Measurements from ENCODE around the gene CELSR1. TPM values are rescaled to one million over a fixed set of nuclear protein-coding genes. Genes with fewer than 3 reads are reported as not detected.
A peak's percentile ranks its signal among the peaks of the same experiment; 100 is the strongest.

Gene CELSR1
- polyA plus RNA-seq, 4 donors: 21.5 to 28.6 (median 26.5) TPM

DNA sequence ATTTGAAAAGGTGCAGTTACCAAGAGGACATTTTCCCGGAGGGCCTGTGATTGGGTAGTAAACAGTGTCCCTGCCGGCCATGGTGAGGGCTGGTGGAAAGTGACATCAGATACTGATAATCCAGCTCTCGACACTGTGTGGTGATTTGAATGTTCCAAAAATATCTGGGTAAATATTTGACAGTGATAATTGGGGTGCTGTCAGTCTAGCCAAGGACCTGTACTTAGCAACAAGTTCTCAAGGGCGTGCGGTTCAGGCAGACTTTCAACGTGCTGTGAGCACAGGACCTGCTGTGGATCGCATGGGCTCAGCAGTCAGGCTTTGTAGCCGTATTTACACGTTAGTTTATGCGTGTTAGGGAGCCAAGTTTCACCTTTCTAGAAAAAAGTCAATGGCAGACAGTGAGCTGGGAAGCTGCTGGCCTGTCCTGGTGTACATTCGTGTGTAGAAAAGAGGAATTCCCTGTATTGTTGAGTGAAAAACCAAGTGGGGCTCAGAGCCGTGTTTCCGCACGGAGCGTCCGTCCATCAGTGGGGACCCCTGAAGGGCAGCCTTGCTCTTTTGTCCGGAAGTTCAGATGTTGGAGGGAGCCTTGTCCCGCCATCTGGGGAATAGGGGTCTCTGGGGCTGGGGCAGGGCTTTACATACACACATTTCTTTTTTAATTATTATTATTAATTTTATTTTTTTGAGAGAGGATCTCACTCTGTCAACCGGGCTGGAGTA lies 190.6 kb downstream of the CELSR1 start:
- no peak for DNase-seq (ENCODE audit: low read depth in 4 of 4, low spot score in 2 of 4)

DNA sequence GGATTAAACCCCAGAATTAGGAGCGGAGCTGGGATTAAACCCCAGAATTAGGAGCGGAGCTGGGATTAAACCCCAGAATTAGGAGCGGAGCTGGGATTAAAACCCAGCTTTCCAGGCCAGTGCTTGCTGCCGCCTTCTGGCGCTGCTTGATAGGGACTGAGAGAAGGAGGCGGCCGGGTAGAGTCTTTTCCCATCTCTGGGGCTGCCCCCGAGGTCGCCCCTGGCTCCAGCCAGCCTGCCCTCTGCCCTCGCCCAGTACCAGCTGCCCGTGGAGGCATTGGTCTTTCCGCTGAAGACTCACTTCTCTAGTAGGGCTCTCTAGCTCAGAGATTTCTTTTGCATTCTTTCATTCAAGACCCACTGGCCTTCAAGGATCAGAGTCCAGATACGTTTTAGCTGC lies 196.7 kb downstream of the CELSR1 start:
- DNase-seq (ENCODE audit: low read depth in 4 of 4, low spot score in 2 of 4): no peak

DNA sequence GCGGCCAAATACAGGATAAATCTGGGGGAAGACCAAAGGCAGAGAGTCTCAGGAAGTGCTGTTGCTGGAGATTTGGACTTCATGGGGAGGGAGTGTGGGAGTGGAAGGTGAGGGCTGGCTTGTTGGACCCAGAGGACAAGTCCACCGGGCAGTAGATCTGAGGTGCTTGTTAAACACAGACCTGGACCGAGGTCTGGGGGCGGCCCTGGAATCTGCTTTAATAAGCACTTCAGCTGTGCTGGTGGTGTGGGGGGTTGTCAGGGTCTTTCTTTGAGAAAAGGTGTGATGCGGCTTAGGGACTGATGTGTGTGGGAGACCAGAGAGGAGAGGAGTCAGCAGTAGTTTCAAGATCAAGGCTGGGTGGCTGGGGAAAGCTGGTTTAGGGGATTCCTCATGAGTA lies 197.5 kb downstream of the CELSR1 start:
- no peak for DNase-seq (ENCODE audit: low read depth in 4 of 4, low spot score in 2 of 4)

DNA sequence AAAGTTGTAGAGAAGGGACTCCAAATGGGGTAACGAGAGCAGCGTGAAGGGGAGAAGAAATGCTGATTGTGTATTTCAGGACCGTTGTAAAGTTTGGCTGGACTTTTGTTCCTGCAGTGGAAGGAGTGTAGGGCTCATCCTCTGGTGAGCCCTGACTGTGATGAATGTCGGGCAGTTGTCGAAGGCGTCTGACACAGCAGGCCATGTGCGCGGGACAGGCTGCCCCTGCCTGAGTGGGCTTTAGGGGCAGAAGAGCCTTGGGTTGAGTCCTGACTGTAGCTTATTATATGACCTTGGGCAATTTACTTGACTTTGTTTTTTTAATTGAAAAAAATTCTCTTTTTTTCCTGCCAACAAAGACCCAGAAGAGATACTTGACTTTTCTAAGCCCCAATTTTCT lies 198.8 kb downstream of the CELSR1 start:
- no peak for DNase-seq (ENCODE audit: low read depth in 4 of 4, low spot score in 2 of 4)

DNA sequence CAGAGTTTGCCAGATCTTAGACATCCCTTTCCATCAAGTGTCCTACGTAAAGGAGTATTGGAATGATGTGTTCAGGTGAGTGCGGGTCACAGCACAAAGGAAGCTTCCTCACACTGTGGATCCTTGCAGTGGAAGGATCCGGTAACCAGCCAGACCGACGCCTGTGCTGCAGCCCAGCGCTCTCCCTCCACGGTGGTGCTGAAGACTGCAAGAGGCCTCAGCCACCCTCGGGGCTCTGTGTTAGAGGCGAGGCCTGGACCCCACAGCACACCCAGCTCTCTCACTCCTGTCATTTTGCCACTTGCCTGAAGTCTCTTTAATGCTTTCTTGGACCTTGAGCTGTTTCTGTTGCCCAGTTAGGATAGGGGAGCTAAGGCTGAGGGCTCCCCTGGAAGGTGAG lies 199.6 kb downstream of the CELSR1 start:
- DNase-seq (ENCODE audit: low read depth in 4 of 4, low spot score in 2 of 4): no peak

DNA sequence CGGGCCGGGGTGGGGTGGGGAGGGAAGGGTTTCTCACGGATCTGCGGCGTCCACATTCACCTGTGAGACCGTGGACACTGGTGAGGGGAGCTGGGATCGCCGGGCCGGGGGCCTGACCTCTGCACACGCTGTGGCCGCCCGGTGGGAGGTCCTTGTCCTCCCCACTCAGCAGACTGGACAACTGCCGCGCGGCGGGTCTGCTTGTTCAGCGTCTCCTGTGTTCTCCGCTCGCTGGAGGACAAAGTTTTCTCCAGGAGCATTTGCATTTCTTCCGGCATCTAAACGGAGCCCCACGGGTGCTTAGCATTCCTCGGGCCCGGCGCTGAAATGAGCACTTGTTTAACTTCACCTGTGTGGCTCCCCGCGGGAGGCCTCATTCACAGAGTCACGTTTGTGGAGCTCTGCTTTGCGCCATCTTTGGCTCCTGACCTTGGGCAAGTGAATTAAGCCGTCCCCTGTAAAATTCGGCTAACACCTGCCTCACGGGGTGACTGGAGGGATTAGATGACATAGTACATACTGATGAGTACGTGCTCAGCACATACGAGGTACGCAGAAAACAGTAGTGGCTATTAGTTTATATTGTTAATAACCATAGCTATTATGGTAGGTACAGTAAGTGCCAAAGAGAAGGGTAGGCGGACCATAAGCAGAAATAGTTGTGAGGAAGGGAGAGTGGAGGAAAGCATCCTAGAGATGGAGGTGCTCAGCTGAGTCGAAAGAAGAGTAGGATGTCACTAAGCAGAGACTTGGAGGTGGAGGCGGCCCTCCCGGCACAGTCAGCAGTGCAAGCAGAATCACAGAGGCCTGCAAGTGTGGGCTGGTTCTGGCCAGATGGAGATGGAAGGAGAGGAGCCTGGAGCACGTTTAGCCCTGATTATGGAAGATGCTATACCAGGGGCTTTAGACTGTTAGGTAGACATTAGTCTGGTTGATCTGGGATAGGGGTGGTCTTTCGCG lies 201.0 kb downstream of the CELSR1 start:
- no peak for DNase-seq (ENCODE audit: low read depth in 4 of 4, low spot score in 2 of 4)

DNA sequence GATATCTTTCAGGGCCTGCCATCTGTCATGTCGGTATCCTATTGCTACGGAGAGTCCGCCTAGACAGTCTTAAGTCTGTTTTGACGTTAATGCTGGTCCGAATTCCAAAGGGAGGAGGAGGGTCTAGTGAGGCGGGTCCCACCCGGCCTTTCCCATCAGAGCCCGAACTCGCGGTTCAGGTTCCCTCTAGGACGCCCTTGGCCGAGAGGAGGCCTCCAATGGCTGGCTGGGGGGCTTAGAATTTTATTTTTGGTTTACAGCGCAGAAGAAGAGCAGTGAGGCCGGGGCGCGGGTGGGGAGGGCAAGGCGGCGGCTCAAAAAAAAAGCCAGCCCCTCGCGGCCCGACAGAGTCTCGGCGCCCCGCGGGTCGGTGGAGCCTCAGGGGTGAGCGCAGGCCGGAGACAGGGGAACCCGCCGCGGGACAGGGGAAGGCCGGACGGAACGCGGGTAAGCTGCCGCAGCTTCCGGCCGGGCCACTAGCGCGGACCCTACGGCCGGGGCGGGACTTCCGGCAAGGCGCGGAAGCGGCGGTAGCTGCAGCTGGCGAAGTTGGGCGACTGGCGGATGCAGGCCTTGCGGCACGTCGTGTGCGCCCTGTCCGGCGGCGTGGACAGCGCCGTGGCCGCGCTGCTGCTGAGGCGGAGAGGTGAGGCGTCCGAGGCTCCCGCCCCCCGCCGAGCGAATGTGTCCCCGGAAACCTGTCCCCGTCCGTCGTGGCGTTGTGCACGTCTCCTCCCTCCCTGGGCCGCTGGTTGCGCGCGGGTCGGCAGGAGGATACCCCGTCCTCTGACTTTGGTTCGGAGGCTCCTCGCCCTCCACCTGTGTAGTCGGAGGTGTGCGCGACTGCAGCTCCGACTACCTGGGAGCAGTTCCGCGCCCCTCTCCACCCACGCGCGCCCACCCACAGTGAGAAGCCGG lies 202.0 kb downstream of the CELSR1 start, which contains the start of gene TRMU:
TSS of gene TRMU (plus strand) at position 514 of the 918 bp plus-strand sequence. CDS start at position 565, 51 bp downstream.
- peak; percentile 44 to 81 (median 58) for DNase-seq (ENCODE audit: low read depth in 4 of 4, low spot score in 2 of 4)

DNA sequence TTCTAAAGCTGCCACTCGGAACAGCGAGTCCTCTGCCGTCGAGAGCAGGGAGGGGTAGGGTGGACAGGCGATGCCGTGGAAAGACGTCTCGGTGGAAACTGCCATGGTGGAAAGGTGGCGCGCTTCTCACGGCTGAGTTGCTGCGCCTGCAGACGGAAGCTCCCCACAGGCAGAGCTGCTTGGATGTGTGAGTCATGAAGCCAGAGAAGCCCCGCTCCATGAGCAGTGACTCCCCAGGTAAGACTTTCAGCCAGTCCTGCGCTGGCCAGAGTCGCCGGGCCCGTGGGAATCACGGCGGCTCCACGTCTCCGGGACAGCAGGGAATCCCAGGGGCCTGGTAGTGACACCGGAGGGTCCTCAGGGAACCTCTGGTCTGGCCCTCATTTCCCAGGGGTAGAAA lies 205.9 kb downstream of the CELSR1 start:
- no peak for DNase-seq (ENCODE audit: low read depth in 4 of 4, low spot score in 2 of 4)

DNA sequence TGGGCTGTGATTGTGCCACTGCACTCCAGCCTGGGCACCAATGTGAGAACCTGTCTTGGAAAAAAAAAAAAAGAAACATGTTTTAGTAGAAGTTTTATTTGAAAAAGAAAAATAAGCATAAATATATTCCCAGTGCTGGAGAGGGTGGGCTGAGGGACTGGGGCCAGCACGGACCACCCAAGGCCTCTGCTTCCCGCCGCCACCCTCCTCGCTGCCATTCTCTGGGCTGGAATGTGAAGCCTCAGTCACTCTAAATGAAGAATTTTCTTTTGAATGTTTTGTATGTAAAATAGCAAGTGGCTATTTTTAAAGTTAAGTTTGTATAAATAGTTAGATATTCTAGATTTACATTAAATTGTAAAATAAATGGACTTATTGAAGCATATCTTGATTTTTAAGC lies 207.0 kb downstream of the CELSR1 start:
- DNase-seq (ENCODE audit: low read depth in 4 of 4, low spot score in 2 of 4): no peak

DNA sequence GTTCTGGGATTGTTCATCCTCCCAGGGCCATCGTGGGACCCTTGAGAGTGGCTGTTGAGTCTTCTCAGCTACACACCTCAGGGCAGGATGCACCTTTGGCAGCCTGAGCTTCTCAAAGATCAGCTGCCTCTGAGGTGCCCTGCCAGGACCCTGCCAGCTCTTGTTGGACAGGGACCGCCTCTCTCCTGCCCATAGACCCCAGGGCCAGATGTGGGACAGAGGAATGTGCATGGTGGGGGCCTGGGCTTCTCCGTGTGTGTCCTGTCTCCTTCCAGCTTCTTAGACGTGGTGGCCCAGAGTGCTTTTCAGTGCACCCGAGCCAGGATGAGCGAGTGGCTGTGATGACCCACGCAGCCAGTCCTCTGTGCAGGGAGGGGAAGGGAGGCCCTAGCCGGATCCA lies 207.8 kb downstream of the CELSR1 start:
- DNase-seq (ENCODE audit: low read depth in 4 of 4, low spot score in 2 of 4): no peak

DNA sequence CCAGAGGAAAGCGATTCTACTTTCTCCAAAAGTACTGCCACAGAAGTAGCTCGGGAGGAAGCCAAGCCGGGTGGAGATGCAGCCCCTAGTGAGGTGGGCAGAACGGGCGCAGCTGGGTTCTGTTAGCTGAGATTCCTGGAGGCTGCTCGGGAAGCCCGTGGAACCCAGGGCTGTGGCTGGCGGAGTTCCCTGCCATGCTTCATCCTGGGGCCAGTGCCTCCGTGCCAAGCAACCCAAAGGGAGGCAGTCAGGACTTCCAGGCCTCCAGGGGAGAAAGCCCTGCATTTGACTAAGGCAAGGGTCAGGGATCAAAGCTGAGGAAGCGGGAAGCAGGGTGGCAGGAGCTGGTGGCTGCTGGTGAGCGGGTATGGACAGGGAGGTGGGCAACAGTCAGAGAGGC lies 208.6 kb downstream of the CELSR1 start:
- DNase-seq (ENCODE audit: low read depth in 4 of 4, low spot score in 2 of 4): no peak

DNA sequence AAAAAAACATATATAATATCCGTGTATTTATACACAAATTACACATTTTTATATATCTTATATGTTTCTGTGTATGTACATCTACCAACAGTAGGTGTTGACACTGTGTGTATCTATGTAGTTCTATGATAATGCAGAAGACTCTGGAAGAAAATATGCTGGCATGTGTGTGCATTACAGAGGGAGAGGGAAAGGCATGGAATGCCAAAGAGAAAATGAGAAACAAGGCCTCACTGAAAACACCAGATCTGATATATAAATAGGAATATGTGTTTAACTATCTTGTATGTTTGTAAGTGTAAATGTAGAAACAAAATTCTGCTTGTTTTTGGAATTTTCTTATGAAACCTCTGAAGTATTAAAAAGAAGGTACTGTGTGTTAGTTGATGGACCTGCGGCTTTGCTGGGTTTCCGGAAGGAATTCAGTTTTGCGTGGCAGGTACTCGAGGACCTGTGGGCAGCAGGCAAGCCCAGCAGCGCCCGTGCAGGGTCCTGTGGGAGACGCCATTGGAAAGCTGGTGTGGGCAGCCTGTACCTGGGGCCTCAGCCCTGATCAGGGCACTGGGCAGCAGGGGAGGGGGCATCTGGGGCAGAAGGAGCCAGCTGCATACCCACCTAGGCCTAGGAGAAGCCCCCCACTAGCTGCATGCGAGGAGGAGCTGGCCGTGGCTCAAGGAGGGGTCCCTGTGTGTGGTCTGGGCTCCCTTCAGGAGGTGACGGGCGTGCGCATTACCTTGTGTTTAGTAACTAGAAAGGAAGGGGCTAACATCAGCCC lies 209.5 kb downstream of the CELSR1 start:
- DNase-seq (ENCODE audit: low read depth in 4 of 4, low spot score in 2 of 4): no peak

DNA sequence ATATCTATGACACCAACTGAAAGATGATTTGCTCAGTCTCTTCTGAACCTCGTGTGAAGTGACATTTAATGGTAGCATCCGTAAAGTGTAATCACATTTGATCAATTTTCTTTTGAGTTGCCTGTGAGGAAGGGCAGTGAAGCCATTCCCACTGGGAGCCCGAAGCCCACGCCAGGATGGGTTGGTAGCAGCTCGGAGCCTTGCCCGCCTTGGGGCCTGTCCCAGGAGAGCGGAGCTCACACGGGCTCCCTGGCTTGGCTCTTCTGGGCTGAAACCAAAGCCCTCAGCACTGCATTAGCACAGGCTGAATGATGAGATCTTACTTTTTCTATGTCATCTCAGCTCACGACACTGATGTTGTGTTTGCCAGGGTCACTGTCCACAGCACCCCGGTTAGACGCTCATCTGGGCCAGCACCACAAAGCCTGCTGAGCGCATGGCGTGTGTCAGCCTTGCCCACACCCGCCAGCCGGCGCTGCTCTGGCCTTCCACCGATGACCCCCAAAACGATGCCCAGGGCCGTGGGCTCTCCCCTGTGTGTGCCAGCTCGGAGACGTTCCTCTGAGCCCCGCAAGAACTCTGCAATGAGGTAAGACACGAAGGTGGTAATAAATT lies 211.2 kb downstream of the CELSR1 start:
- DNase-seq (ENCODE audit: low read depth in 4 of 4, low spot score in 2 of 4): no peak

DNA sequence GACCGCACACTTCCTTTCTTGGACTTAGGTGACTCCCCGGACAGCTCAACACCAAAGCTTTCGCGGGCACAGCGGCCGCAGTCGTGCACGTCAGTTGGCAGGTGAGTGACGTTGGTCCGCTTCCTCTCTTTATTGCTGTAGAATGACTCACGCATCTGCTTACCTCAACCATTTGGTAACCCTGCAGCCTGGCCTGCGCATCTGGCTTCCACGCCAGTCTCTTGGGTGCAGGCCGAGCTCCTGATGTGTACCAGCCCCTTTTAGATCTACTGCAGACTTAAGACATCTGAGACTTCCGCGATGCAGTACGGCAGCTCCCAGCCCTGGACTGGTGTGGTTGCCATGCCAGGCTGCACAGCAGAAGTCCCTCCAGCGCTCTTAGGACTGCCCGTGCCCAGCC lies 214.3 kb downstream of the CELSR1 start:
- DNase-seq (ENCODE audit: low read depth in 4 of 4, low spot score in 2 of 4): no peak

DNA sequence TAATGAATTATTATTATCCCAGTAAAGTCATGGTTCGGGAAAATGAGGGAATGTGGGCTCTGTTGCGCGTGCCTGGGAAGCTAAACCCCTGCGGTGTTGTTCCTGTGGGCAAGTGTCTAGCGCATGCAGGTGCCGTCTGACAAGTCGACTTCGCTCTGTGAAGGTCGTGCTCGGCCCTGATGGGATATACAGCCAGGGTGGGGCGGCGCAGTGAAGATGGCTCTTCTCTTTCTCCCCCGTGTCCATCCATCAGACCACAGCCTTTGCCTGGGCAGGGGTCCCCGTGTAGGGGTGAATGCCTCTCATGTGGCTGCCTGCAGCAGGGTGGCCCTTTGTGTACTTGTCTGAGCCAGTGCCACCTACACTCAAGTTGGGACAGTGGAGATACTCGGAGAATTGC lies 214.7 kb downstream of the CELSR1 start:
- no peak for DNase-seq (ENCODE audit: low read depth in 4 of 4, low spot score in 2 of 4)

DNA sequence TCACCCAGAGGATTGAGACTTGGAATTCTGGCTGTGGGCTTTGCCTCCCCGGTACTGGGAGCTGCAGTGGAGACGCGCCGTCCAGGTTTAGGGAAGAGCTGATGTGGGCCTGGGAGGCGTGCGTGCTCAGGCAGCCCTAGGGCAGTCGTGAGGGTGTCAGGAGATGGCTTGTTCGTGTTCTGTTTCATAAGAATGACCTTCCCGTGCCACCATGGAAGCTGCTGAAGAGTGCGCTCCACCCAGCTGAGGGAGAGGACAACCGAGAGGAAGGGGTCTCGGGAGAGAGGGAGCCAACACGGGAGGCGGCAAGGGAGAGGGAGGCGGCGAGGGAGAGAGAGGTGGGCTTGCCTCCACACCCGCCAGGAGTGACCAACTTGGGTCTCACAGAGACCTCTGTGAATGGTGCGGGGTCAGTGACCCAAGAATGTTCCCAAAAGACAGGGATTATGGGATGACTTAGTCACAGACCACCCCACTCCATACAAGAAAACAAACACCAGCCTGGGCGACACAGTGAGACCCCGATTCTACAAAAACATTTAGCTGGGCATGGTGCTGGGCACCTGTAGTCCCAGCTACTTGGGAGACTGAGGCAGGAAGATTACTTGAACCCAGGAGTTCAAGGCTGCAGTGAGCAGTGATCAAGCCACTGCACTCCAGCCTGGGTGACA lies 216.6 kb downstream of the CELSR1 start:
- DNase-seq (ENCODE audit: low read depth in 4 of 4, low spot score in 2 of 4): no peak

DNA sequence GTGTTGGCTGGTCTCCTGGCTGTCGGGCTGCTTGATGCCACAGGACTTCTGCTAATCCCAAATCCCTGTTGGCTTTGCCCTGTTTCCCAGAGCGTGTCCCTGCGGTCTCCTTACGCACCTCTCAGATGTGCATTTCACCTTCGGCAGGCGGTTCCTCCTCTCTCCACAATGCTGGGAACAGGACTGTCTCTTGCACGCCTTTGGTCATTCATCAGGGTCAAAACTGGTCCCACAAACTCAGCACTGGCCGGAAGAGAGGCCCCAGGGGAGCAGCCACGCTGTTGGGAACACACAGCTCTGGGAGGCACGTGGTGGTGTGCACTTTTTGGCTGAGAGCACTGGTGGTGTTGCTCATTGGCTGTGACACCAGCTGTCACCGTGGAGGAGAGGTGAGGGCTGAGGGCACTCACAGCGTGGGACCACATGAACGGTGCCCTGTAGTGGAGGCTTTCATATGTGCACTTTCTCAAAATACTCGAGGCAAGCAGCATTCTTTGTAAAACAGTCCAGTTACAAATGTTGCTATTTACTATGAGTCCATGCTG lies 217.2 kb downstream of the CELSR1 start:
- DNase-seq (ENCODE audit: low read depth in 4 of 4, low spot score in 2 of 4): no peak

DNA sequence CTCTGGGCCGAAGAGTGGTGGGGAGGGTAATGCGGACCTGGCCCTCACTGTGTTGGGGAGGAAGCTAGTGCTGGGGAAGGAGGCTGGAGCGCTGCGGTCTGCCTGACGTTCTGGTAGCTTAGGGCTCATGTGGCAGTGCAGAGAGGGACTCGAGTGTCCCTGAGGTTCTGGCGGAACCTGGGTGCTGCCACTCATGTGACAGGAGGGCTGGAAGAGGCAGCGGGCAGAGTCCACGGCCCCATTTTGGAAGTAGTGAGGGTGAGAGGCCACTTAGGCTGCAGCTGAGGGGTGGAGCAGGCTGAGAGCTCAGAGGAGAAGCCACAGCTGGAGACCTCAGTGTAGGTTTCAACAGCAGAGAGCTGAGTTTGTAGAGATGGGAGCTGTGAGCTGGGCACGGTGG lies 218.1 kb downstream of the CELSR1 start:
- no peak for DNase-seq (ENCODE audit: low read depth in 4 of 4, low spot score in 2 of 4)

DNA sequence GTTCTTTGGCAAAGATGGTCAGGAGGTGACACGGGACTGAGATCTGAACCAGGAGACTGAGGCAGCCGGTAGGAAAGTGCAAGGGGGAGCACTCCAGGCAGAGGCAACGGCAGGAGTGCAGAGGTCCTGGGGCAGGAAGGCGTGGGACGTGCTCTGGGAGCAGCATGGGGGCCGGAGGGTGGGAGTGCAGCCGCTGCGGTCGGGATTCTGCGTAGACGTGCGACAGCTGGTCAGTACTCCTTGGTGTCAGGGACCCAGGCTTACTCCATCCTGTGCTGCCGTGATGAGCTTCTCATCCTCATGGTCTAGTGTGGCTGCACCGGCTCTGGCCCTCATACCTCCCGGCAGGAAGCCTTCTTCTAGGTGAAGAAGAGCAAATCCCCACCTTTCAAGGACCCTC lies 218.8 kb downstream of the CELSR1 start:
- DNase-seq (ENCODE audit: low read depth in 4 of 4, low spot score in 2 of 4): no peak
